Activated T-helper 2 cell treated with anti-CD3 and anti-CD28 coated beads, Interferon-gamma antibody, Interleukin-2, Interleukin-4, amounts not matched to agents 10 μg/mL and 5 μg/mL and 100 μg/mL, durations not matched to agents 14 hours and 24 hours and 36 hours (primary cell): ENCODE measurements around the gene GLT8D2. TPM values are rescaled to one million over a fixed set of nuclear protein-coding genes. Genes with fewer than 3 reads are reported as not detected.

Experiments used
- DNase-seq: peaks from one replicate; pipeline ENCODE4 v3.0.0; 2021; ENCODE audit warnings: low spot score
- H3K27ac Mint-ChIP-seq: one replicate; pipeline ENCODE4 v1.8.0; 2021; ENCODE audit warnings: mixed read lengths
- H3K27me3 Mint-ChIP-seq: one replicate; pipeline ENCODE4 v1.8.0; 2021; ENCODE audit warnings: low read depth, mixed read lengths
- H3K36me3 Mint-ChIP-seq: one replicate; pipeline ENCODE4 v1.8.0; 2021; ENCODE audit warnings: low read depth, mixed read lengths
- H3K4me1 Mint-ChIP-seq: one replicate; pipeline ENCODE4 v1.8.0; 2021; ENCODE audit warnings: low read depth, mixed read lengths
- H3K4me3 Mint-ChIP-seq: one replicate; pipeline ENCODE4 v1.8.0; 2021; ENCODE audit warnings: low read depth, mild to moderate bottlenecking, moderate library complexity, mixed read lengths
- H3K9me3 Mint-ChIP-seq: one replicate; pipeline ENCODE4 v1.8.0; 2021; ENCODE audit warnings: mixed read lengths
- intact Hi-C: fragments of 100-400 bp; cut with micrococcal nuclease; formaldehyde crosslinking; loops from one replicate; pipeline ENCODE4 v1.15.1; 2023
- total RNA-seq: library from RNA; stranded (reverse); gene quantifications from 2 replicates; pipeline ENCODE4 v1.2.3, GENCODE V29; 2022

Gene GLT8D2
- 0.11 TPM in 1 of 2 replicates, not detected in the other for total RNA-seq

- Mint-ChIP-seq H3K9me3 (no peaks in the 10 kb centered on the region), H3K4me1 (peaks cover 5% of the 10 kb centered on the region), H3K27me3 (peaks cover 49% of the 10 kb centered on the region), H3K36me3 (no peaks in the 10 kb centered on the region), H3K27ac (no peak within 1 kb of the TSS), H3K4me3 (no peak within 1 kb of the TSS)
- intact Hi-C loops = no loop called here
- no peak for DNase-seq
Measured at GRCh38 chr12:104049903-104050356, at the start of gene GLT8D2. TSS of gene GLT8D2 (minus strand) at chr12:104050187. CDS start at chr12:104019648, 30,539 bp downstream.

GRCh38 chr12:104097954-104098353 is 48.0 kb upstream of the GLT8D2 start:
- DNase-seq = no peak
- H3K27ac Mint-ChIP-seq = no peak overlapping the region
- H3K4me1 Mint-ChIP-seq = no peaks in the 10 kb centered on the region

GRCh38 chr12:104095289-104095688 is 45.3 kb upstream of the GLT8D2 start:
- Mint-ChIP-seq H3K27ac (no peak overlapping the region), H3K36me3 (peaks cover 38% of the 10 kb centered on the region), H3K4me1 (no peaks in the 10 kb centered on the region), H3K9me3 (no peaks in the 10 kb centered on the region), H3K4me3 (no peak overlapping the region), H3K27me3 (no peaks in the 10 kb centered on the region)
- no peak for DNase-seq
- intact Hi-C loops = no loop called here

More at GRCh38 chr12:104097954-104098353, 48.0 kb upstream of the GLT8D2 start:
- Mint-ChIP-seq H3K27me3 (no peaks in the 10 kb centered on the region), H3K36me3 (peaks cover 46% of the 10 kb centered on the region), H3K4me3 (no peak overlapping the region), H3K9me3 (no peaks in the 10 kb centered on the region)
- intact Hi-C loops = no loop called here

GRCh38 chr12:104094284-104094683 is 44.3 kb upstream of the GLT8D2 start:
- Mint-ChIP-seq H3K4me1 (no peaks in the 10 kb centered on the region), H3K36me3 (peaks cover 46% of the 10 kb centered on the region), H3K27me3 (no peaks in the 10 kb centered on the region), H3K27ac (no peak overlapping the region), H3K4me3 (no peak overlapping the region), H3K9me3 (no peaks in the 10 kb centered on the region)
- no peak for DNase-seq
- intact Hi-C loops = no loop called here

- no peak overlapping the region for H3K27ac Mint-ChIP-seq
- intact Hi-C loops = no loop called here
- peaks cover 33% of the 10 kb centered on the region for H3K36me3 Mint-ChIP-seq
- H3K27me3 Mint-ChIP-seq = no peaks in the 10 kb centered on the region
- no peak for DNase-seq
- no peak overlapping the region for H3K4me3 Mint-ChIP-seq
- no peaks in the 10 kb centered on the region for H3K4me1 Mint-ChIP-seq
- H3K9me3 Mint-ChIP-seq = no peaks in the 10 kb centered on the region
Measured at GRCh38 chr12:104091136-104091535, 41.1 kb upstream of the GLT8D2 start.

GRCh38 chr12:104090685-104091084 is 40.7 kb upstream of the GLT8D2 start:
- H3K27ac Mint-ChIP-seq = no peak overlapping the region
- H3K36me3 Mint-ChIP-seq = peaks cover 37% of the 10 kb centered on the region
- no peaks in the 10 kb centered on the region for H3K27me3 Mint-ChIP-seq
- intact Hi-C loops = no loop called here
- DNase-seq = no peak
- H3K9me3 Mint-ChIP-seq = no peaks in the 10 kb centered on the region
- no peaks in the 10 kb centered on the region for H3K4me1 Mint-ChIP-seq
- no peak overlapping the region for H3K4me3 Mint-ChIP-seq

GRCh38 chr12:104083769-104084475 is 33.9 kb upstream of the GLT8D2 start:
- H3K36me3 Mint-ChIP-seq = peaks cover 44% of the 10 kb centered on the region
- no peaks in the 10 kb centered on the region for H3K9me3 Mint-ChIP-seq
- intact Hi-C loops = loop anchor here (1.0 kb wide), 2 partner anchors 20 to 136 kb away; partner anchors contain the start of gene HCFC2
- peak overlapping the region; percentile 65 for H3K27ac Mint-ChIP-seq
- no peaks in the 10 kb centered on the region for H3K27me3 Mint-ChIP-seq
- peaks cover 19% of the 10 kb centered on the region for H3K4me1 Mint-ChIP-seq
- no peak for DNase-seq
- H3K4me3 Mint-ChIP-seq = peak overlapping the region; percentile 13

GRCh38 chr12:104080764-104081163 is 30.8 kb upstream of the GLT8D2 start:
- Mint-ChIP-seq H3K27ac (no peak overlapping the region), H3K4me1 (peaks cover 19% of the 10 kb centered on the region), H3K27me3 (no peaks in the 10 kb centered on the region), H3K9me3 (no peaks in the 10 kb centered on the region), H3K4me3 (no peak overlapping the region), H3K36me3 (peaks cover 44% of the 10 kb centered on the region)
- no peak for DNase-seq
- intact Hi-C loops = no loop called here

GRCh38 chr12:104079024-104079423 is 29.0 kb upstream of the GLT8D2 start:
- Mint-ChIP-seq H3K9me3 (no peaks in the 10 kb centered on the region), H3K27me3 (no peaks in the 10 kb centered on the region), H3K36me3 (peaks cover 35% of the 10 kb centered on the region), H3K4me3 (no peak overlapping the region), H3K27ac (no peak overlapping the region), H3K4me1 (peaks cover 11% of the 10 kb centered on the region)
- no peak for DNase-seq
- intact Hi-C loops = no loop called here

- Mint-ChIP-seq H3K4me3 (no peak overlapping the region), H3K27ac (no peak overlapping the region), H3K36me3 (peaks cover 33% of the 10 kb centered on the region), H3K9me3 (no peaks in the 10 kb centered on the region), H3K4me1 (peaks cover 2% of the 10 kb centered on the region), H3K27me3 (no peaks in the 10 kb centered on the region)
- intact Hi-C loops = no loop called here
- no peak for DNase-seq
Measured at GRCh38 chr12:104073699-104074098, 23.7 kb upstream of the GLT8D2 start.

- Mint-ChIP-seq H3K4me3 (no peak overlapping the region), H3K27ac (no peak overlapping the region), H3K27me3 (no peaks in the 10 kb centered on the region), H3K4me1 (peaks cover 7% of the 10 kb centered on the region), H3K36me3 (peaks cover 42% of the 10 kb centered on the region), H3K9me3 (no peaks in the 10 kb centered on the region)
- no peak for DNase-seq
- intact Hi-C loops = no loop called here
Measured at GRCh38 chr12:104072099-104072498, 22.1 kb upstream of the GLT8D2 start.

GRCh38 chr12:104064842-104065427 is 14.9 kb upstream of the GLT8D2 start:
- peaks cover 27% of the 10 kb centered on the region for H3K4me1 Mint-ChIP-seq
- peaks cover 17% of the 10 kb centered on the region for H3K27me3 Mint-ChIP-seq
- intact Hi-C loops = loop anchor here (1.0 to 10.0 kb wide), 7 partner anchors 19 to 220 kb away; partner anchors contain the start of genes HSP90B1 and NFYB
- no peaks in the 10 kb centered on the region for H3K9me3 Mint-ChIP-seq
- peak overlapping the region; percentile 79 for H3K27ac Mint-ChIP-seq
- H3K4me3 Mint-ChIP-seq = peak overlapping the region; percentile 94
- peaks cover 16% of the 10 kb centered on the region for H3K36me3 Mint-ChIP-seq
- no peak for DNase-seq
